ENCODE measurements around the gene MYO1E. TPM values are rescaled to one million over a fixed set of nuclear protein-coding genes. Genes with fewer than 3 reads are reported as not detected.

The MYO1E gene
- total RNA-seq, 6 experiments from 2014 or later = 45.2 to 139 (median 68.9) TPM

GRCh38 chr15:59399465-59400102 is 26.9 kb upstream of the MYO1E start:
- Histone ChIP-seq H3K9me3 (no peaks in the 10 kb centered on the region), H3K36me3 (no peaks in the 10 kb centered on the region), H3K27ac (no peak overlapping the region), H3K4me1 (peaks cover 0 to 9% (median 0%) of the 10 kb centered on the region in 4 donors), H3K27me3 (no peaks in the 10 kb centered on the region), H3K4me3 (no peak overlapping the region)
- peak in 2 of 4 donors; percentile 34 to 73 for ATAC-seq
- 71% methylated on average over 6 of the region's 7 CpGs for WGBS (ENCODE audit: insufficient coverage, low coverage, low lambda C conversion rate, missing lambda C conversion rate)
- DNase-seq = no peak
- no peak for TF ChIP-seq POLR2A (IDR thresholded peaks at IDR 0.05)
- no peak for TF ChIP-seq CTCF (IDR thresholded peaks at IDR 0.05)
- intact Hi-C loops (cut with DNase I) = no loop called here

GRCh38 chr15:59398220-59398619 is 25.5 kb upstream of the MYO1E start:
- no peak overlapping the region for H3K4me3 ChIP-seq
- no peaks in the 10 kb centered on the region for H3K36me3 ChIP-seq
- no peak overlapping the region for H3K27ac ChIP-seq
- no peaks in the 10 kb centered on the region for H3K9me3 ChIP-seq
- intact Hi-C loops (cut with DNase I) = no loop called here
- no CpG with 5 or more reads among the region's 1 CpG for WGBS (ENCODE audit: insufficient coverage, low coverage, low lambda C conversion rate, missing lambda C conversion rate)
- peaks cover 0 to 9% (median 0%) of the 10 kb centered on the region in 4 donors for H3K4me1 ChIP-seq
- H3K27me3 ChIP-seq = no peaks in the 10 kb centered on the region
- no peak for TF ChIP-seq POLR2A (IDR thresholded peaks at IDR 0.05)
- TF ChIP-seq CTCF (IDR thresholded peaks at IDR 0.05) = no peak
- DNase-seq (no peak), ATAC-seq (no peak)

- Histone ChIP-seq H3K27ac (no peak overlapping the region), H3K4me3 (no peak overlapping the region), H3K36me3 (no peaks in the 10 kb centered on the region), H3K27me3 (no peaks in the 10 kb centered on the region), H3K9me3 (no peaks in the 10 kb centered on the region), H3K4me1 (peaks cover 0 to 5% (median 0%) of the 10 kb centered on the region in 4 donors)
- no peak for DNase-seq
- 54% methylated on average over 3 of the region's 3 CpGs for WGBS (ENCODE audit: insufficient coverage, low coverage, low lambda C conversion rate, missing lambda C conversion rate)
- intact Hi-C loops (cut with DNase I) = no loop called here
- ATAC-seq = no peak
- no peak for TF ChIP-seq POLR2A (IDR thresholded peaks at IDR 0.05)
Measured at GRCh38 chr15:59396679-59397078, 24.0 kb upstream of the MYO1E start.

GRCh38 chr15:59396211-59396610 is 23.5 kb upstream of the MYO1E start:
- Histone ChIP-seq H3K9me3 (no peaks in the 10 kb centered on the region), H3K4me1 (peaks cover 0 to under 1% (median 0%) of the 10 kb centered on the region in 4 donors), H3K36me3 (no peaks in the 10 kb centered on the region), H3K27ac (no peak overlapping the region), H3K4me3 (no peak overlapping the region), H3K27me3 (no peaks in the 10 kb centered on the region)
- ATAC-seq (peak in 1 of 4 donors; percentile 77), DNase-seq (no peak)
- TF ChIP-seq POLR2A (IDR thresholded peaks at IDR 0.05) (no peak), CTCF (IDR thresholded peaks at IDR 0.05) (no peak)
- intact Hi-C loops (cut with DNase I) = no loop called here
- 34% methylated on average over 3 of the region's 3 CpGs for WGBS (ENCODE audit: insufficient coverage, low coverage, low lambda C conversion rate, missing lambda C conversion rate)

- H3K9me3 ChIP-seq = no peaks in the 10 kb centered on the region
- no peak for ATAC-seq
- intact Hi-C loops (cut with DNase I) = no loop called here
- no peaks in the 10 kb centered on the region for H3K4me1 ChIP-seq
- H3K27me3 ChIP-seq = no peaks in the 10 kb centered on the region
- TF ChIP-seq CTCF (IDR thresholded peaks at IDR 0.05) = no peak
- TF ChIP-seq POLR2A (IDR thresholded peaks at IDR 0.05) = no peak
- H3K27ac ChIP-seq = no peak overlapping the region
- no peak for DNase-seq
- H3K36me3 ChIP-seq = no peaks in the 10 kb centered on the region
- no peak overlapping the region for H3K4me3 ChIP-seq
- WGBS (ENCODE audit: insufficient coverage, low coverage, low lambda C conversion rate, missing lambda C conversion rate) = 81% methylated on average over 9 of the region's 9 CpGs
Measured at GRCh38 chr15:59394166-59394661, 21.5 kb upstream of the MYO1E start.
